GM12864 (cell line): ENCODE measurements around the gene SMG6.

Source experiments
- DNase-seq: peaks from one replicate; pipeline ENCODE4 v3.0.0-alpha.2; 2011; ENCODE audit warnings: low read depth
- H3K4me3 ChIP-seq: 2 replicates; pipeline ENCODE4 v1.5.1; 2011; ENCODE audit warnings: mild to moderate bottlenecking, low read depth, low read length, control low read depth
- CTCF ChIP-seq: IDR thresholded peaks from 2 replicates; pipeline ENCODE4 v1.5.1; 2011; ENCODE audit warnings: low read depth, mild to moderate bottlenecking, moderate library complexity, low read length, control low read depth, inconsistent platforms; ENCODE audit errors: missing control alignments

Gene SMG6

GRCh38 chr17:2037155-2037554, 266.4 kb downstream of the SMG6 start:
- no peak for TF ChIP-seq CTCF
- DNase-seq = no peak

DNA sequence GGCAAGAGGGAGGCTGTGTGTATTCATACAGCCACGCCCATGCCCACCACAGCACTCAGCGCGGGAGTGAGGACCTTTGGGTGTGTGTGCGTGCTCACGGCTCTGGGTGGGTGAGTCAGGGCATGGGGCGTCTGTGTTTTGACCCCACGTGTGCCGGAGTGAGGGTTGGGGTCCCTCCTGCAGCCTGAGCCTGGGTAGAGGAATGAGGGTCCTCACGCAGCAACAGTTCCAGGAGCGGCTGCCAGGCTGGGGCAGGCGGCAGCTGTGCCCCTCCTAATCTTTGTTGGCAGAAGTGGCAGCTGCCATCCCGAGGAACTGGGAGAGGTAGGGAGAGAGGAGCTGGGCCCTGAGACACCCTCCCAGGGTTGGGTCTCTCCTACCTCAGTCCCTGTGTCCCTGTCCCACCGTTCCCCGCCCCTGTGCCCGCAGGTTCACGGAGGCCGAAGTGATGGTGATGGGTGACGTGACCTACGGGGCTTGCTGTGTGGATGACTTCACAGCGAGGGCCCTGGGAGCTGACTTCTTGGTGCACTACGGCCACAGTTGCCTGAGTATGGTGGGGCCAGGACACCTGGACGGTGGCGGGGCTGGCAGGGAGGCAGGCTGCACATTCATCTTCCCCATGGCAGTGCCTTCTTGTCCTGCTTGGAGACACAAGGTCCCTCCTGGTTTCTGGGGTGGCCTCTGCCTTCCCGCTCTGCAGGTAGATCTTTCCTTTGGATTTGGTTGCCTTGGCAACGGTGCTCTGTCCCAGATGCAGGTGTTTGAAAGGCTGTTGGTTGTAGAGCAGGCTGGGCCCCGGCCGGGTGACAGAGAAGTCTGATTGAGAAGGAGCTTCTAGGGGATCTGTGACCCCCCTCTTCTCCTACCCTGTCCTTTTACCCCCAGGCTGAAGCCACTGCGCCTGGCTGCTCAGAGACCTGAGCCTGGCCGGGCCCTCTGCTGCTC, 267.8 kb downstream of the SMG6 start:
- no peak for TF ChIP-seq CTCF
- DNase-seq = no peak
- H3K4me3 ChIP-seq = no peak overlapping the region

More at GRCh38 chr17:2037155-2037554, 266.4 kb downstream of the SMG6 start:
- no peak overlapping the region for H3K4me3 ChIP-seq

- H3K4me3 ChIP-seq = no peak overlapping the region
- no peak for DNase-seq
- TF ChIP-seq CTCF = no peak
Observed at GRCh38 chr17:2034806-2035540, 268.6 kb downstream of the SMG6 start.

DNA sequence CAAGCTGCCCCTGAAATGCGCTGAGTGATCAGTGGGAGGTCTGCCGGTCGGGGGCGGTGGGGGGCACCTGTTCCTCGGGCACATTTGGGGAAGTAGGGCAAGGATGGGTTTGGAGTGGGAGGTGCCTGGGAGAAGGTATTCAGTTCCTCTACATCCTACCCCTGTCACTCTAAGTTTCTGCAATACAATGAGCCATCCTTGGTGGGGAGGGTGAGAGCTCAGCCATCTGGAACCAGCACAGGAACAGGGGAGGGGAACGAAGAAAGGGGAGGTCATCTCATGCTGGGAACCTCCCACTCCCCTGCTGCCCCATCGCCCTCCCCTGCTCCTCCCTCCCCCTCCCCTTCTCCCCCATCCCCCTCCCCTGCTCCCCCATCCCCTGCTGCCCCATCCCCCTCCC, 269.4 kb downstream of the SMG6 start:
- no peak overlapping the region for H3K4me3 ChIP-seq
- no peak for DNase-seq
- no peak for TF ChIP-seq CTCF

DNA sequence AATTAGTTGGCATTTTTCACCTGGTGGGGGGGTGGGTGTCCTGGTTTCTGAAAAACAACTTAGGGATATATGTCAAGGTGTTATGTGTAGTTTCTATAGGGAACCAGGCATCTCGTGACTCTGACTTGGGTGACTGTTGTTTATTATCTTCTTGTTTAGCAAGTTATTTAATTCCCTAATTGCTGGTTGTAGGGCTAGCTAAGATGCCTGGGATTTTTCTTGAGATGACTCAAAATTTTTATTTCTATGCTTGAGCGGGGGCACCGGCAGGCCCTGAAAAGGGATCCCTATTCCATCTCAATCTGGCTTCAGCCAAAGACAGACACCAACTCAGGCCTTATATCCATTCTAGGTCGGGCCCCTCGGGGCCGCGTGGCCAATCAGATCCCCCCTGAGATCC, 270.4 kb downstream of the SMG6 start:
- H3K4me3 ChIP-seq = no peak overlapping the region
- DNase-seq = no peak

DNA sequence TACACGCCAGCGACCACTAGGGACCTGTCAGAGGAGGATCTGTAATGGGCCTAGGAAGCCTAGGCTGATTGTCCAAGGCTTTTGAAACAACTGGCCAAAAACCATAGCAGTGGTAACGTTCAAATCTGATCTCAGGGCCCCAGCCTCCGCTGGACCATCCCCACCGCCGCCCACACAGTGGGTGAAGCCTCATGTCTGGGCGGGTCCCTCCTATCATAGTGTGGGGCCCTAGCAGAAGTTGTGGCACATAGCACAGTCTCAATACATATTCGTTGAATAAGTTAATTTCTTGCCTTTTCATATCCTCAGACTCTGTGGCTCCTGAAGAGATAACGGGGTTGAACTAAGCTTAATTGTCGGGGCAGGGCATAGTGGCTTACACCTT, 272.8 kb downstream of the SMG6 start:
- H3K4me3 ChIP-seq = peak overlapping the region; percentile 95
- TF ChIP-seq CTCF = peak; percentile 69
- no peak for DNase-seq

More for the DNA sequence above, 270.4 kb downstream of the SMG6 start:
- TF ChIP-seq CTCF = no peak
